IMR-90 (cell line): ENCODE measurements around the gene SYPL2. TPM values are rescaled to one million over a fixed set of nuclear protein-coding genes. Genes with fewer than 3 reads are reported as not detected.
A peak's percentile ranks its signal among the peaks of the same experiment; 100 is the strongest.

Experiments
- ATAC-seq: fragments of 200-7000 bp; cut with Tn5 transposase; 2 replicates; pipeline ENCODE4 v1.9.1; 2020; ENCODE audit warnings: low read depth, mild to moderate bottlenecking, moderate library complexity
- BruUV-seq: library from RNA; stranded (reverse); fragments of 400-500 nt; replicated peaks from 2 replicates; lab custom pipeline; 2021; lab: Mats Ljungman, UMichigan
- CTCF ChIA-PET: fragments of 300-600 bp; formaldehyde crosslinking; extraction: SDS; loops from one replicate; lab custom pipeline; 2021; ENCODE audit warnings: antibody characterized with exemption; lab: Yijun Ruan, JAX
- POLR2A ChIA-PET: fragments of 300-600 bp; sonication (Branson Sonifier 250); formaldehyde crosslinking; loops from one replicate; lab custom pipeline; 2022; ENCODE audit warnings: antibody characterized with exemption; ENCODE audit not compliant: unreplicated experiment; lab: Charles Lee
- DNase-seq: peaks from one replicate; pipeline ENCODE4 v3.0.0; 2013
- H2AFZ ChIP-seq: replicated peaks from 2 replicates; pipeline ENCODE3; 2013; ENCODE audit warnings: low read length, mild to moderate bottlenecking; ENCODE audit not compliant: poor library complexity
- H2AK5ac ChIP-seq: 2 replicates; pipeline ENCODE4 v1.6.1; 2013; ENCODE audit warnings: low read depth, low read length, inconsistent platforms
- H2AK9ac ChIP-seq: replicated peaks from 2 replicates; pipeline ENCODE3; 2013; ENCODE audit warnings: mild to moderate bottlenecking, low read depth, low read length, moderate library complexity; ENCODE audit not compliant: poor library complexity
- H2BK120ac ChIP-seq: 2 replicates; pipeline ENCODE4 v1.6.1; 2013; ENCODE audit warnings: low read depth, low read length, inconsistent platforms
- H2BK15ac ChIP-seq: 3 replicates; pipeline ENCODE4 v1.6.1; 2013; ENCODE audit warnings: low read depth, low read length, inconsistent platforms
- H2BK20ac ChIP-seq: 2 replicates; pipeline ENCODE4 v1.6.1; 2013; ENCODE audit warnings: low read depth, mild to moderate bottlenecking, inconsistent platforms, low read length, moderate library complexity
- H2BK5ac ChIP-seq: 2 replicates; pipeline ENCODE4 v1.6.1; 2013; ENCODE audit warnings: mild to moderate bottlenecking, low read depth, low read length, inconsistent platforms; ENCODE audit not compliant: poor library complexity, severe bottlenecking
- H3K14ac ChIP-seq: replicated peaks from 2 replicates; pipeline ENCODE4 v1.6.1; 2013; ENCODE audit warnings: low read depth, low read length, inconsistent platforms
- H3K18ac ChIP-seq: 2 replicates; pipeline ENCODE4 v1.6.1; 2013; ENCODE audit warnings: low read depth, low read length, control low read depth
- H3K23ac ChIP-seq: 2 replicates; pipeline ENCODE4 v1.6.1; 2013; ENCODE audit warnings: low read depth, low read length, inconsistent platforms
- H3K27ac ChIP-seq: 2 replicates; pipeline ENCODE4 v1.5.1; 2013; ENCODE audit warnings: mild to moderate bottlenecking, control low read depth, low read length; ENCODE audit not compliant: insufficient read depth
- H3K27me3 ChIP-seq: 2 replicates; pipeline ENCODE4 v1.6.1; 2013; ENCODE audit warnings: low read length; ENCODE audit not compliant: control insufficient read depth, insufficient read depth
- H3K36me3 ChIP-seq: 2 replicates; pipeline ENCODE4 v1.6.1; 2013; ENCODE audit warnings: low read length, mixed read lengths; ENCODE audit not compliant: control insufficient read depth, insufficient read depth
- H3K4ac ChIP-seq: 2 replicates; pipeline ENCODE4 v1.6.1; 2013; ENCODE audit warnings: low read depth, low read length, inconsistent platforms
- H3K4me1 ChIP-seq: 2 replicates; pipeline ENCODE4 v1.6.1; 2013; ENCODE audit warnings: low read length, mixed read lengths; ENCODE audit not compliant: control insufficient read depth, insufficient read depth
- H3K4me2 ChIP-seq: 2 replicates; pipeline ENCODE4 v1.6.1; 2013; ENCODE audit warnings: low read depth, mild to moderate bottlenecking, control low read depth, low read length, moderate library complexity
- H3K4me3 ChIP-seq: 2 replicates; pipeline ENCODE4 v1.5.1; 2013; ENCODE audit warnings: low read depth, mild to moderate bottlenecking, control low read depth, low read length, moderate library complexity; ENCODE audit not compliant: insufficient read depth
- H3K56ac ChIP-seq: 2 replicates; pipeline ENCODE4 v1.6.1; 2013; ENCODE audit warnings: low read length, inconsistent platforms; ENCODE audit not compliant: insufficient read depth; ENCODE audit errors: extremely low read depth
- H3K79me1 ChIP-seq, 2 experiments: 2 replicates each; pipeline ENCODE4 v1.6.1; 2013; ENCODE audit warnings: low read length in 2 of 2, inconsistent platforms in 1 of 2, low read depth in 1 of 2
- H3K9ac ChIP-seq: 2 replicates; pipeline ENCODE4 v1.6.1; 2013; ENCODE audit warnings: low read depth, low read length, control low read depth
- H3K9me1 ChIP-seq: 2 replicates; pipeline ENCODE4 v1.6.1; 2013; ENCODE audit warnings: low read length, inconsistent platforms; ENCODE audit not compliant: insufficient read depth
- H3K9me3 ChIP-seq: 2 replicates; pipeline ENCODE4 v1.6.1; 2013; ENCODE audit warnings: low read length; ENCODE audit not compliant: control insufficient read depth, insufficient read depth
- H4K20me1 ChIP-seq: 2 replicates; pipeline ENCODE4 v1.6.1; 2013; ENCODE audit warnings: low read length, inconsistent platforms; ENCODE audit not compliant: insufficient read depth
- H4K5ac ChIP-seq: 2 replicates; pipeline ENCODE4 v1.6.1; 2013; ENCODE audit warnings: mild to moderate bottlenecking, low read depth, low read length, control low read depth
- H4K8ac ChIP-seq, 2 experiments: 2 replicates each; pipeline ENCODE4 v1.6.1; 2013; ENCODE audit warnings: low read depth in 2 of 2, low read length in 2 of 2, control low read depth in 1 of 2, inconsistent platforms in 1 of 2
- H4K91ac ChIP-seq: 2 replicates; pipeline ENCODE4 v1.6.1; 2013; ENCODE audit warnings: low read depth, low read length, inconsistent platforms; ENCODE audit not compliant: insufficient read depth
- BHLHE40 ChIP-seq: fragments of 150-350 bp; IDR thresholded peaks from 2 replicates; pipeline ENCODE4 v1.6.1; 2016; ENCODE audit warnings: mild to moderate bottlenecking, low read depth, low read length
- CEBPB ChIP-seq: IDR thresholded peaks from 2 replicates; pipeline ENCODE4 v1.6.1; 2012; ENCODE audit warnings: low read depth, low read length, improper control_type of control experiment
- CHD1 ChIP-seq: IDR thresholded peaks from 2 replicates; pipeline ENCODE4 v1.6.1; 2012; ENCODE audit warnings: low read depth, low read length, improper control_type of control experiment
- ELK1 ChIP-seq: fragments of 150-350 bp; IDR thresholded peaks from 2 replicates; pipeline ENCODE4 v1.6.1; 2016; ENCODE audit warnings: low read depth, mild to moderate bottlenecking, low read length, moderate library complexity, borderline replicate concordance
- FOS ChIP-seq: fragments of 150-350 bp; IDR thresholded peaks from 2 replicates; pipeline ENCODE4 v1.6.1; 2016; ENCODE audit warnings: low read depth, low read length
- MAFK ChIP-seq: IDR thresholded peaks from 2 replicates; pipeline ENCODE4 v1.6.1; 2012; ENCODE audit warnings: low read depth, low read length, improper control_type of control experiment
- MAZ ChIP-seq: IDR thresholded peaks from 2 replicates; pipeline ENCODE4 v1.6.1; 2012; ENCODE audit warnings: low read depth, mild to moderate bottlenecking, low read length, improper control_type of control experiment, moderate library complexity, borderline replicate concordance
- MXI1 ChIP-seq: IDR thresholded peaks from 2 replicates; pipeline ENCODE4 v1.6.1; 2012; ENCODE audit warnings: low read depth, mild to moderate bottlenecking, low read length, moderate library complexity, borderline replicate concordance
- NFE2L2 ChIP-seq: fragments of 150-350 bp; IDR thresholded peaks from 2 replicates; pipeline ENCODE4 v1.6.1; 2016; ENCODE audit warnings: low read depth, mild to moderate bottlenecking, low read length
- POLR2A ChIP-seq: IDR thresholded peaks from 2 replicates; pipeline ENCODE4 v1.6.1; 2012; ENCODE audit warnings: mild to moderate bottlenecking, low read depth, low read length
- RAD21 ChIP-seq: IDR thresholded peaks from 2 replicates; pipeline ENCODE4 v1.6.1; 2012; ENCODE audit warnings: low read length, improper control_type of control experiment
- RCOR1 ChIP-seq: IDR thresholded peaks from 2 replicates; pipeline ENCODE4 v1.6.1; 2012; ENCODE audit warnings: mild to moderate bottlenecking, low read length, improper control_type of control experiment; ENCODE audit not compliant: insufficient replicate concordance
- RFX5 ChIP-seq: IDR thresholded peaks from 2 replicates; pipeline ENCODE4 v1.8.0; 2012; ENCODE audit warnings: low read depth, mild to moderate bottlenecking, low read length, moderate library complexity
- SMC3 ChIP-seq: fragments of 150-350 bp; IDR thresholded peaks from 2 replicates; pipeline ENCODE4 v1.6.1; 2016; ENCODE audit warnings: low read depth, mild to moderate bottlenecking, antibody characterized with exemption, low read length, moderate library complexity
- WGBS, 2 experiments: methylation state at CpG; one replicate each; pipeline versions ENCODE4 v1.1.5 to v1.1.7; 2013; ENCODE audit warnings: missing lambda C conversion rate in 2 of 2; ENCODE audit not compliant: insufficient read length in 1 of 2; ENCODE audit errors: extremely low coverage in 2 of 2; 5-methylcytosine and 5-hydroxymethylcytosine counted together
- dilution Hi-C: fragments of 300-500 bp; cut with HindIII; formaldehyde crosslinking; loops from one replicate; pipeline ENCODE4 v1.14.3; 2018; ENCODE audit warnings: low sequenced_read_pairs; ENCODE audit not compliant: unreplicated experiment
- in situ Hi-C: fragments of 300-500 bp; cut with MboI; formaldehyde crosslinking; loops from 3 replicates; pipeline ENCODE4 v1.14.3; 2019; ENCODE audit warnings: low sequenced_read_pairs, inconsistent platforms, mixed read lengths
- intact Hi-C: fragments of 100-400 bp; cut with micrococcal nuclease; formaldehyde crosslinking; loops from 2 replicates; pipeline ENCODE4 v1.10.0; 2022
- polyA plus RNA-seq, 3 experiments: library from polyadenylated mRNA; depleted of rRNA; stranded (reverse); fragments of >200 nt; gene quantifications; 2 replicates each; pipeline ENCODE4 v1.2.3, GENCODE V29; 2012; ENCODE audit warnings: low replicate concordance in 1 of 3
- total RNA-seq: library from RNA; depleted of rRNA; stranded (reverse); fragments of >200 nt; gene quantifications from 2 replicates; pipeline ENCODE4 v1.2.3, GENCODE V29; 2012
- TF ChIP-seq, protein P1 (sequence below): fragments of 150-350 bp; IDR thresholded peaks from 2 replicates; pipeline ENCODE4 v1.6.1; 2017; ENCODE audit warnings: mild to moderate bottlenecking, antibody characterized with exemption, low read length, low read depth

Gene SYPL2
- total and polyA plus RNA-seq, 2 of the 4 experiments (the other 2 are of a cell fraction) = under 0.01 to 0.65 TPM

DNA sequence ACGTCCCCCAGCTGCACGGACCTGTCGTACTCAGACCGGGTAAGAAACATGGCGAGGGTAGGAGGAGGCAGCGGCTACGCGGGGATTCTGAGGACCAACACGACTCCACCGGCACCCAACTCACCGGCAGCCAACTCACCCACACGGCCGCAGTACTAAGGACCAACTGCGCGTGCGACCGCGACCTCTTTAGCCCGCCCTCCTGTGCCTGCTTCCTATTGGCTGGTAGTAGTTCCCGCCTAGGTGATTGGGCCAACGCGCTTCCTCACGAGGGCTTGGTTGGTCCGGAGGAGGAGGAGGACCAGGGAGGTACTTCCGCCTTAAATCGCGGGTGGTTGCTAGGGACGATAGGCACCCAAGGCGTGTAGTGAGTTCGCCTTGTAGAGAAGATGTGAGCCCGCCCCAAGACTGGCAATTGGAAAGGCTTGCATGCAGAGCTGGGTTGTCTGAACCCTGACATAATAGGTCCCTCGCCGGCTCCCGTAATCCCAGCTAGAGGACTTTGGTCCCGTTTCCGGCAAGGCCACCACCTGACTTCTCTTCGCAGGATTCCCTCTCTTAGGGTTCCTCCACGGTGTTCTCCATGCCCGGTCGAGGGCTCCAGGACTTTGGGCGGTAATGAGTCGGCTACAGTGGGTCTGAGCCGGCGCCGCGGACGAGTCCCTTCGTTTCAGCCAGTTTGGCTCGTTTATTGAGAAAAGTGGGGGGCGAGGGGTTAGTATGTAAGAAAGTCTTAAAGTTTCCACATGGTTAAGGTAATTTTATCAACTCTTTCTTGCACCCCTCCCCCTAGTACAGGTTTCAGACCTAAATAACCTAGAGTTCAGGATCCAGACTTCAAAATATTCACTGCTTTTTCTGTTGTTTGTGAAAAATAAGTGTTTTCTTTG is 39.8 kb upstream of the SYPL2 start, which contains the start of gene PSMA5:
Gene PSMA5, minus strand, starts transcription at position 168 of the 890 bp plus-strand sequence. Its CDS starts 118 bp downstream, at position 50.
- ATAC-seq (peak; percentile 98), DNase-seq (peak; percentile 100)
- Histone ChIP-seq H4K20me1 (peaks cover 28% of the 10 kb centered on the region), H4K91ac (peak within 1 kb of the TSS; percentile 64), H2AK9ac (peak within 1 kb of the TSS; percentile 98), H3K9ac (peak within 1 kb of the TSS; percentile 72), H2BK20ac (no peak within 1 kb of the TSS), H3K36me3 (no peaks in the 10 kb centered on the region), H3K14ac (peak within 1 kb of the TSS; percentile 81), H3K27ac (peak within 1 kb of the TSS; percentile 76), H4K5ac (peak within 1 kb of the TSS; percentile 32), H2AFZ (peak within 1 kb of the TSS; percentile 96), H3K4me2 (peak within 1 kb of the TSS; percentile 92), H2BK15ac (no peak within 1 kb of the TSS; the same call in 2 of the 3 replicates), H3K9me1 (peaks cover 3% of the 10 kb centered on the region; the same call in 1 of the 2 replicates), H3K23ac (peak within 1 kb of the TSS; percentile 51), H3K27me3 (no peaks in the 10 kb centered on the region), H3K4me1 (peaks cover 8% of the 10 kb centered on the region), H3K56ac (peak within 1 kb of the TSS; percentile 76), H3K4ac (peak within 1 kb of the TSS; percentile 81), H3K79me1 (peaks cover 13 to 46% of the 10 kb centered on the region in 2 experiments), H4K8ac (peak within 1 kb of the TSS; percentile 37 to 90), H3K18ac (peak within 1 kb of the TSS; percentile 10), H3K9me3 (no peaks in the 10 kb centered on the region), H2BK120ac (peak within 1 kb of the TSS; percentile 44; the same call in 1 of the 2 replicates), H2BK5ac (peak within 1 kb of the TSS; percentile 79), H2AK5ac (peak within 1 kb of the TSS; percentile 87), H3K4me3 (peak within 1 kb of the TSS; percentile 70)
- no TSS peak for BruUV-seq
- in situ Hi-C loops (no loop called here), intact Hi-C loops (loop anchor here (1.0 to 2.0 kb wide), 2 partner anchors 57 to 106 kb away; partner anchors contain the start of gene ATXN7L2), dilution Hi-C loops (no loop called here)
- POLR2A ChIA-PET = no interaction called here
- CTCF ChIA-PET = interaction anchor here (0.8 to 1.7 kb wide), 3 partner anchors 27 to 106 kb away, joined by 3 to 7 read pairs (median 4); no protein-coding TSS in a partner anchor
- 4% methylated on average over 8 of the region's 50 CpGs; no CpG with 5 or more reads in 1 of the 2 experiments for WGBS, 2 experiments
- TF ChIP-seq MAZ = 0 out of 2 replicates have a peak, but pooled peaks have one; percentile 7
- no peak for TF ChIP-seq CEBPB
- TF ChIP-seq POLR2A = peak; percentile 97
- no peak for TF ChIP-seq NFE2L2
- TF ChIP-seq FOS = no peak
- peak; percentile 44; the same call in 1 of the 2 replicates for TF ChIP-seq BHLHE40
- TF ChIP-seq ELK1 = no peak
- TF ChIP-seq, protein P1, sequence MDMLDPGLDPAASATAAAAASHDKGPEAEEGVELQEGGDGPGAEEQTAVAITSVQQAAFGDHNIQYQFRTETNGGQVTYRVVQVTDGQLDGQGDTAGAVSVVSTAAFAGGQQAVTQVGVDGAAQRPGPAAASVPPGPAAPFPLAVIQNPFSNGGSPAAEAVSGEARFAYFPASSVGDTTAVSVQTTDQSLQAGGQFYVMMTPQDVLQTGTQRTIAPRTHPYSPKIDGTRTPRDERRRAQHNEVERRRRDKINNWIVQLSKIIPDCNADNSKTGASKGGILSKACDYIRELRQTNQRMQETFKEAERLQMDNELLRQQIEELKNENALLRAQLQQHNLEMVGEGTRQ = peak; percentile 44; the same call in 1 of the 2 replicates
- no peak for TF ChIP-seq MAFK
- TF ChIP-seq RFX5 = peak; percentile 54; the same call in 1 of the 2 replicates
- TF ChIP-seq CHD1 = no peak
- TF ChIP-seq RAD21 = peak; percentile 18; the same call in 1 of the 2 replicates
- TF ChIP-seq SMC3 = no peak
- TF ChIP-seq RCOR1 = peak; percentile 16
- peak; percentile 79; the same call in 1 of the 2 replicates for TF ChIP-seq MXI1
